Amniotic stem cell (primary cell): ENCODE data around the gene MON1B.
"Not testable (repeated sequence)": the region's sequence is repeated elsewhere in the genome, so short reads cannot be mapped to it uniquely, and the experiment has no call there.

ENCODE experiments used
- DNase-seq: peaks from one replicate; lab custom pipeline; 2025; lab: John Stamatoyannopoulos, UW

Gene MON1B

GRCh38 chr16:77190478-77191258 lies at the start of gene MON1B:
Gene MON1B (plus strand): TSS chr16:77191190. CDS start chr16:77191486, 296 bp downstream.
- peak; percentile 98 for DNase-seq

DNA sequence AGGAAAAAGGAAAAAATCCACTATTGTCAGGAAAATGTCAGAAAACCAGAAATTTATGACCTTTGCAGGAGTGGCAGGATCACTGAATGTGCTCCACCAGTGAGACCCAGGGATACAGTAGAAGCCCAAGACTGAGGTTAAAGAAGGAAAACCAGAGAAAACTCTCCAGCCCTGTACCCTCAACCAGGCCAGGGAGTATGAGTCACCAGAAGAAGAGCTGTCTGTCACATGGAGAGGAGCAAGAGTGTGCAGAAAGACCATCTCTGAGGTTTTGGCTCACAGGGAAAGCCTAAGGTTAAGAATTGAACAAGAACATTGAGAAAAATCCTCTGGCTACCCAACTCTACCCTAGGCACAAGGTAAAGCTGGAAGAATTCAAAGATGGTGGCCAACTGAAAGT lies 47.6 kb upstream of the MON1B start:
- DNase-seq = no peak

DNA sequence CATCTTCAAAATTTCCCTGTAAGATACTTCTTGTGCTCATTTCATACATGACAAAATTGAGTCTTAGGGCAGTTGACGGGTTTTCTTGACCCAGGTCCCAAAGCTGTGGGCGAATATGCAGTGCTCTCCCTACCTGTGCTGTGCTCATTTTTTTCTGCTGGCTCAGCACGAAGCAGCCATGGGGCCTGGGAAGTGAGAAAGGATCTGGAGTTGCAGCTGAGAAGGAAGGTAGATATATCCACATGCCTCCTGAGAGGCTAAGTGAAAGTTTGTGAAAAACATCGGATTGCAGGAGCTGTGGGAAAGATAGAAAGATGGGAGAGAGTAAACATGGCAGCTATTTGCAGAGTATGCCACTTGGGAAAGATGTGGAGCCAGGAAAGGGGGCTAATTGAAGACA lies 42.9 kb upstream of the MON1B start:
- no peak for DNase-seq

DNA sequence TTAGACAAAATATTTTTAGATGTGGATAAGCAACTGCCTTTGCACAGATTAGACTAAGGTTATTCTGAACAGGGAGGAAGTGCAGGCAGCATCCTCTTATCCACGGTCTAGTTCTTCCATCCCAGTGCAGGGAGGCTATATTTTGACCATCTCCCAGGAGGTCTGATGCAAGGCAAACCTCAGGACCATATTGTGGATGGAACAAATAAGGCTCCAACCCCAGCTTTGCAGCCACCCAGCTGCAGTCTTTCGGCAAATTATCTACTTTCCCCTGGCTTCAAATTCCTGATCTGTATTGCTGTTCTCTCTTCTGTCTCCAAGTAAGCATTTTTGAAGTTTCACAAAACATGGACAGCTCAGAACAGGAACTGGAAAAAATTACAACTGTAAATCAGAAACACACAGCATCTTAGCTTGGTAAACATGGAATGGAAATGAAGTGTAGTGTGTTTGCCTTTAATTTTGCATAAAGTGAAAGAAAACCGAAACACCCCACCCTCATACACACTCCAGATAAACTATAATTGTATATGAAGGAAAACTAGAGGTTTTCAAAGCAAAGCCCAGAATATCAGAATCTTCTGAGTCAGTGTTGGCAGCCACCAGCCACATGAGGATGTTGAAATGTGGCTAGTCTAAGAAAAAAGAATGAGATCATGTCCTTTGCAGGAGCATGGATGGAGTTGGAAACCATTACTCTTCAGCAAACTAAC lies 33.5 kb upstream of the MON1B start:
- DNase-seq = no peak

GRCh38 chr16:77158293-77158692 lies 32.7 kb upstream of the MON1B start:
- no peak for DNase-seq

DNA sequence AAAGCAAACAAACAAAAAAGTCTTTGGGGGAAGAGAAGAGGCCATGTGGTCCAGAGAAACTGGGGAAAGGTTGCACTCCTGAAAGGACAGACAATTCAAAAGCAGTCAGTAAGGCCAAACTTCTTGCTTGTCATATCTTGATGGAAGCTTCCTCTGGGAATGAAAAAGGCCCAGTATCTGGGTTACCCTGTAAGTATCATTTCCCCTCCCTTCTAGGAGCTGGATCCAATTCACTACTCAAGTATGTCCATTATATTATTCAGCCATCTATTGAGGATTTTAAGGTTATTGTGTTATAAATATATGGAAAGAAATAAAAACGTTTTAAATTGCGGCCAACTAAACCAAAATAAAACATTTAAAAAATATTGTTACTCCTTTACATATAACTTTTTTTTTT lies 26.0 kb upstream of the MON1B start:
- DNase-seq = no peak

- DNase-seq = not testable (repeated sequence)
These were observed 25.3 kb upstream of the MON1B start for GRCh38 chr16:77165536-77166236.

DNA sequence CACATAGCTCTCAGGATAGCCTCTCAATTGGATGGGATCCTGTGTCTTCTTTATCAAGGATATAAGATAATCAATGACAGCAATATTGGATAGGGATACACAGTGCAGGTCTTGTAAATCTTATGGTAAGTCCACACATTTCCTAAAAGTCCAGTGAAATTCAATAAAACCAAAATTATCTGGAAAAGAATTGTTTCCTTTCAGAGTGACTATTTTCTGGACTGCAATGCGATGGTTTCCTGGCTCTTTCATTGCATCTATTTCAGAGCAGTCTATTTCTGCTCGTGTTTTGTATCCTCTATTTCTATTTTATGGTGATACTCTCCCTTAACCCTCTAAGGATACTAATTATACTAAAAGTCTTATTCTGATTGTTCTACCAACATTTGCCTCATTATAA lies 24.3 kb upstream of the MON1B start:
- DNase-seq = no peak

DNA sequence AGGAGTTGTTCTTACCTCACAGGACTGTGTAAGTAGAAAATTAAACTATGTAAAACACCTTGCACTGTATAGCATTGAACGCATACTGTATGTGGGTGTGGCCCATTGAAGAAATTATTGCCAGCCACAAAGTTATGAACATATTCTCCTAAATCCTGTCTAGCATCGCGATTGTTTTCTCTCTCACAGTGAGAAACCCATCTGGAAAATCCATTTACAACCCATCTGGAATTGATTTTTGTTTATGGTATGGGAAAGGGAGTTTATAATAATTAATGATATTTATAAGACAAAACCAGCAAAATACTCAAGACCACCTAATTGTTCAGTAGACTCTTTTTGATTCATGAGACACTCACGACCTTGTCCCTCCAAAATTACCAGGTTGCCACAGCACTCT lies 22.1 kb upstream of the MON1B start:
- no peak for DNase-seq

DNA sequence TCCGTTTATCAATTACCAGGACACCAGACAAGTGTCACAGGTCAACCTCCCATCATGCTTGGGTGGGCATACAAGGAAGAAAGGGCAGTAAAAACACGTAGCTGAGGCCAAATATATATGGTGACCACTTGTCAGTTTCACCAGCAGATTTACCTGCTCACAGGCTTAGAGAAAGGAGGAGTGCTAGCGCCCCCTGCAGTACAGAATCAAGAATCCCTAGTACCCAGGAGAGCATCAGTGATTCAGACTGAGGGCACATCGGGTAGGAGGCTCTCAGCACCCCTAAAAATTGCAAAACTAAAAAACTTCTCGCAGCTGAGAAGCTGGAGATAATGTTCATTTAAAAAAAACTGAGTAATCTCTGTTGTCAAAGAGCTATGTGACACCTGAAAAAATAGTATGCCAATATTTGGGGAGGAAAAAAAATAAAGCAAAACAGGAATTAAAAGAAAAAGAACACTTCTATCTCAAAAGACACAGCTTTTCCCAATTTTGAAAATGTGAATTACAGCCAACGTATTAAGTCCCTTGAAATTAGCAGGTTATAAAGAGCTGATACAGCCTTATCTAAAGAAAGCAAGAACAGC lies 21.2 kb upstream of the MON1B start:
- no peak for DNase-seq

DNA sequence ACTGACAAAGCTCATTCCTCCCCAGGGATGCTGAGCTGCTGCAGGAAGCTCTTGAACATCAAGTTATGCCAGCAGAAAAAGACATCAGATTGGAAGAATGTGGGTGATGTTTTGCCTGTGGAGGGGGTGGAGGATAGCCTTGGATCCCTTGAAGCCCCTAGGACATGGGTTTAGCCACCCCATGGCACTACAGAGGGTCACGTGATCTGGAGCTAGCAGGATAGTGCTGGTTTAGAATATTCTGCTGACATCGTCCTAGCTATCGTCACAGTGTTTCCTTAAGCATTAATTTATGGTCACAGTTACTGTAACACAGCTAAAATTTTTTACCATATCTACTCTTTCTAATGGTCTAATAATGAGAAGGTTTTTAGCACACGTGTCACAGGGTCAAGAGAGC lies 20.2 kb upstream of the MON1B start:
- DNase-seq = no peak

GRCh38 chr16:77171745-77172635 lies 19.0 kb upstream of the MON1B start:
- DNase-seq = peak; percentile 11

DNA sequence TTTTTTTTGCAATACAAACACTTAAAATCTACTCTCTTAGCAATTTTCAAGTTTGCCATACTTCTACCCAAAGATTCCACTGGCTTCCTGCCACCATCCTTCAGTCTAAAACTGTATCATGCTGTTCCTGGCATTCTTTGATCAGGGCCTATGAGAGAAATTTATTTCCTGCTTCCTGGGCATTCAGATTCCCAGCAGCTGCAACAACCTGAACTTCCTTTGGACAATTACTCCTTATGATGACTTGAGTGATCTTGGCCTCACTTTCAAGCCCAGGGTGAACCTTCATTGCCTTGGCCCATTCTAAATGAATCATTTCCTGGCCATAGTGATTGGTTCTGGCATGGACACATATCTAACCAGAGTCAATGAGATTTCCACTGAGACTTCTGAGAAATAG lies 18.0 kb upstream of the MON1B start:
- no peak for DNase-seq

DNA sequence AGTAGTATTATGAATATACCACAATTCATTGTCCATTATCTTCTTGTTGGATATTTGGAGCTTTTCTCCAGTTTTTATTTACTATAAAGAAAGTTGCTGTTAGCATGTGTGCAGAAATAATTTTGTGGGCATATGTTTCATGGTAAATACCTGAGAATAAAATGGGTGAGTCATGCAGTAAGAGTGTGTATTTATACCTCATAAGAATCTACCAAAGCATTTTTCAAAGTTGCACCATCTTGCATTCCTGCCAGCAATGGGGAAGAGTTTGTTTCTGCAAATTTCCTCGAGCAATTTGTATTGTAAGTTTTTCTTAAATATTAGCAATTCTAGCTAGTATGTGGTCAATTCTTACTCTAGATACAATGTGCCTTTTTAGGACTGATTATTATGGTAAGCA lies 7.9 kb upstream of the MON1B start:
- DNase-seq = no peak

DNA sequence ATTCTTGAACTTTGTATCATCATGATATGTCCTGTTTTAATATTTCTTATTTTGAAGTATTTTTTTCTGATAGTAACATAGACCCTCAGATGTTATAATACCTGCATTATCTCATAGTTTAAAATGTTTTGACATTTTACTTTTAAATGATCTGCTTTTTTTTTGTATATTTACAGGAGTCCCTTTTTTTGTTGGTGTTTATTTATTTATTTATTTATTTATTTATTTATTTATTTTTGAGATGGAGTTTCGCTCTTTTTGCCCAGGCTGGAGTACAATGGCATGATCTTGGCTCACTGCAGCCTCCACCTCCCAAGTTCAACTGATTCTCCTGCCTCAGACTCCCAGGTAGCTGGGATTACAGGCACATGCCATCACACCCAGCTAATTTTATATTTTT lies 4.7 kb upstream of the MON1B start:
- not testable (repeated sequence) for DNase-seq

DNA sequence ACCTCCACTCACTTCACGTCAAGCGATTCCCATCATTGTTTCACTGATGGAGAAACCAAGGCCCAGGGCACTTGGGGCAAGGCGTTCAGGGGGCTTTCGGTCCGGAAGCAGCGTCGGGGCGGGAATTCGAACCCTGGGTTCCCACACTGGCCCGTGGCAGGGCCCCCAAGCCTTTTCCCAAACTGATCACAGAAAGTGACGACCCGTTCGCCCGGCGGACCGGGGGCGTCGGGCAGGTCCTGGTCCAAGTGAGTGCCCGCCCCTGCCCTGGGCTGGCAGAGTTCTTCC lies 856 bp upstream of the MON1B start:
- no peak for DNase-seq

- no peak for DNase-seq
These were observed 424 bp downstream of the MON1B start for GRCh38 chr16:77191259-77191969.

DNA sequence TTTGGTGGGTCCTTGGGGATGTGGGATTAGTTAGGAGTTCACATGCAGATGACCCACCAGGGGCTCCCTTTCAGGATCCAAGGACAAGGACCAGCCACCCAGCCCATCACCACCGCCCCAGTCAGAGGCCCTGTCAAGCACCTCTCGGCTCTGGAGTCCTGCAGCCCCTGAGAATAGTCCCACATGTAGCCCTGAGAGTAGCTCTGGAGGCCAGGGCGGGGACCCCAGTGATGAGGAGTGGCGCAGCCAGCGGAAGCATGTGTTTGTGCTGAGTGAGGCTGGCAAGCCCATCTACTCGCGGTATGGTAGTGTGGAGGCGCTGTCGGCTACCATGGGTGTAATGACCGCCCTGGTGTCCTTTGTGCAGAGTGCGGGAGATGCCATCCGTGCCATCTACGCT lies 2.4 kb downstream of the MON1B start:
- DNase-seq = no peak

GRCh38 chr16:77194295-77195231 lies 3.6 kb downstream of the MON1B start:
- DNase-seq = no peak

DNA sequence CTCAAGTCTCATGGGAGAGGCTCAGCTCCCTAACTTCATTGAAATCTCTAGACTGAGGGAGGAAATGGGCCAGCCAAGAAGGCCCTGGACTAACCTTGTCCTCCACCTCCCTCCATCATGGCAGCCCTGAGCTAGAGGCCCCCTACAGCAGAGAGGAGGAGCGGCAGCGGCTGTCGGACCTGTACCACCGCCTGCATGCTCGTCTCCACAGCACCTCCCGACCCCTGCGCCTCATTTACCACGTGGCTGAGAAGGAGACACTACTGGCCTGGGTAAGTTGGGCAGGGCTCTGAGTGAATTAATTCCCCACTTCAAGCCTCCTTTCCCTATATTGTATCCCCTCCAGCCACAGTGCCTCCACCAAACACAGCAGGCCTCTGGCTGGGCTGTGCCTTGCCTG lies 4.4 kb downstream of the MON1B start:
- DNase-seq = no peak
